Thoracic aorta (tissue), 2 donors: ENCODE data around the gene SLC6A20. TPM values are rescaled to one million over a fixed set of nuclear protein-coding genes. Genes with fewer than 3 reads are reported as not detected.
A peak's percentile ranks its signal among the peaks of the same experiment; 100 is the strongest.

Experiments
- ATAC-seq: fragments of 150-250 bp; one replicate; pipeline ENCODE4 v1.8.0; 2017; ENCODE audit warnings: low read depth; ENCODE audit not compliant: insufficient number of reproducible peaks, low FRiP score
- DNase-seq: peaks from one replicate; pipeline ENCODE4 v3.0.0-alpha.2; 2020; ENCODE audit warnings: low spot score
- H3K27ac ChIP-seq, 2 donors: fragments of 200-600 bp; sonication (generic); 1 replicate in 1 of 2; 2 replicates in 1 of 2; pipeline ENCODE4 v1.5.1; 2016; ENCODE audit warnings: mild to moderate bottlenecking in 2 of 2, moderate library complexity in 2 of 2
- H3K27me3 ChIP-seq: fragments of 200-600 bp; sonication (generic); replicated peaks from 2 replicates; pipeline ENCODE4 v1.6.0; 2016; ENCODE audit warnings: mild to moderate bottlenecking; ENCODE audit not compliant: insufficient read depth
- H3K36me3 ChIP-seq: fragments of 200-600 bp; sonication (generic); one replicate; pipeline ENCODE4 v1.5.1; 2016
- H3K4me1 ChIP-seq, 2 donors: fragments of 200-600 bp; sonication (generic); 1 replicate in 1 of 2; 2 replicates in 1 of 2; pipeline versions ENCODE4 v1.5.1 to v1.6.0; 2016; ENCODE audit warnings: low read depth in 2 of 2, mild to moderate bottlenecking in 1 of 2; ENCODE audit not compliant: control insufficient read depth in 1 of 2
- H3K4me3 ChIP-seq: fragments of 200-600 bp; sonication (generic); 2 replicates; pipeline ENCODE4 v1.5.1; 2016; ENCODE audit warnings: mild to moderate bottlenecking
- H3K9me3 ChIP-seq: fragments of 200-600 bp; sonication (generic); 2 replicates; pipeline ENCODE4 v1.5.1; 2016
- CTCF ChIP-seq: fragments of 200-600 bp; sonication (generic); IDR thresholded peaks from one replicate; pipeline ENCODE4 v1.5.1; 2019; ENCODE audit warnings: antibody characterized with exemption
- total RNA-seq, 2 donors: library from RNA; depleted of rRNA; stranded (reverse); fragments of >200 nt; gene quantifications; one replicate each; pipeline versions ENCODE4 v1.1.0 to v1.2.3, GENCODE V29; 2016

The SLC6A20 gene
- total RNA-seq, 2 donors from 2014 or later = 0.28 TPM; not detected in 1

GRCh38 chr3:45795509-45795881 is 841 bp downstream of the SLC6A20 start:
- Histone ChIP-seq H3K36me3 (no peaks in the 10 kb centered on the region), H3K27ac (no peak overlapping the region), H3K4me3 (peak overlapping the region; percentile 65), H3K4me1 (peaks cover 9 to 15% of the 10 kb centered on the region in 2 donors), H3K9me3 (no peaks in the 10 kb centered on the region), H3K27me3 (peaks cover 18% of the 10 kb centered on the region)
- ATAC-seq (no peak), DNase-seq (no peak)
- no peak for TF ChIP-seq CTCF

GRCh38 chr3:45794660-45795059 is 1.7 kb downstream of the SLC6A20 start:
- no peak overlapping the region for H3K27ac ChIP-seq
- peaks cover 18% of the 10 kb centered on the region for H3K27me3 ChIP-seq
- no peak overlapping the region for H3K4me3 ChIP-seq
- no peak for TF ChIP-seq CTCF
- no peak for DNase-seq
- peaks cover 9 to 15% of the 10 kb centered on the region in 2 donors for H3K4me1 ChIP-seq
- no peak for ATAC-seq
- H3K9me3 ChIP-seq = peaks cover under 1% of the 10 kb centered on the region
- H3K36me3 ChIP-seq = no peaks in the 10 kb centered on the region

GRCh38 chr3:45794177-45794560 is 2.2 kb downstream of the SLC6A20 start:
- no peak overlapping the region for H3K4me3 ChIP-seq
- no peak for DNase-seq
- H3K27me3 ChIP-seq = peaks cover 18% of the 10 kb centered on the region
- H3K9me3 ChIP-seq = peaks cover 6% of the 10 kb centered on the region
- no peak for TF ChIP-seq CTCF
- no peak for ATAC-seq
- H3K27ac ChIP-seq = no peak overlapping the region
- no peaks in the 10 kb centered on the region for H3K36me3 ChIP-seq
- peaks cover 9 to 15% of the 10 kb centered on the region in 2 donors for H3K4me1 ChIP-seq

GRCh38 chr3:45793482-45794176 is 2.7 kb downstream of the SLC6A20 start:
- Histone ChIP-seq H3K27me3 (peaks cover 18% of the 10 kb centered on the region), H3K27ac (no peak overlapping the region), H3K4me1 (peaks cover 9 to 15% of the 10 kb centered on the region in 2 donors), H3K36me3 (no peaks in the 10 kb centered on the region), H3K4me3 (no peak overlapping the region), H3K9me3 (peaks cover 8% of the 10 kb centered on the region)
- DNase-seq = no peak
- ATAC-seq = no peak
- no peak for TF ChIP-seq CTCF

- ATAC-seq (no peak), DNase-seq (no peak)
- no peak for TF ChIP-seq CTCF
Observed at GRCh38 chr3:45792516-45793172, 3.7 kb downstream of the SLC6A20 start.

More at GRCh38 chr3:45792516-45793172, 3.7 kb downstream of the SLC6A20 start:
- Histone ChIP-seq H3K36me3 (no peaks in the 10 kb centered on the region), H3K9me3 (peaks cover 8% of the 10 kb centered on the region), H3K27ac (no peak overlapping the region), H3K27me3 (peaks cover 18% of the 10 kb centered on the region), H3K4me1 (peaks cover 9 to 15% of the 10 kb centered on the region in 2 donors), H3K4me3 (no peak overlapping the region)
